GM12878 (cell line): ENCODE results near the gene SMAP1. TPM values are rescaled to one million over a fixed set of nuclear protein-coding genes. Genes with fewer than 3 reads are reported as not detected.

Experiments
- ATAC-seq: fragments of 200-7000 bp; cut with Tn5 transposase; 3 replicates; pipeline ENCODE4 v1.9.1; 2020; ENCODE audit warnings: mild to moderate bottlenecking, moderate library complexity
- BruUV-seq: library from RNA; stranded (reverse); fragments of 400-500 nt; replicated peaks from 2 replicates; lab custom pipeline; 2021; lab: Mats Ljungman, UMichigan
- CTCF ChIA-PET: fragments of 300-600 bp; sonication (Branson Sonifier 250); formaldehyde crosslinking; extraction: SDS; loops from one replicate; lab custom pipeline; 2021; ENCODE audit warnings: inconsistent platforms; lab: Yijun Ruan, JAX
- POLR2A ChIA-PET: fragments of 350-600 bp; formaldehyde crosslinking; extraction: SDS; loops from one replicate; lab custom pipeline; 2021; ENCODE audit warnings: inconsistent platforms; lab: Charles Lee
- RAD21 ChIA-PET: fragments of 300-600 bp; sonication (Branson Sonifier 250); formaldehyde crosslinking; loops from one replicate; lab custom pipeline; 2023; ENCODE audit warnings: antibody characterized with exemption; ENCODE audit not compliant: unreplicated experiment; lab: Charles Lee
- SMC1A ChIA-PET: fragments of 300-600 bp; sonication (Branson Sonifier 250); formaldehyde crosslinking; loops from one replicate; lab custom pipeline; 2023; ENCODE audit not compliant: unreplicated experiment, uncharacterized antibody; lab: Charles Lee
- DNase-seq: peaks from one replicate; pipeline ENCODE4 v3.0.0-alpha.2; 2011; ENCODE audit warnings: low read depth, low spot score
- FAIRE-seq: peaks from 3 replicates; lab custom pipeline; 2011; peaks lifted over from hg19 to GRCh38; lab: Jason Lieb, UNC
- H2AFZ ChIP-seq: 2 replicates; pipeline ENCODE4 v1.6.0; 2011; ENCODE audit warnings: low read depth, low read length, control low read depth; ENCODE audit not compliant: control insufficient read depth
- H3K27ac ChIP-seq: 2 replicates; pipeline ENCODE4 v1.5.1; 2011; ENCODE audit warnings: control low read depth; ENCODE audit not compliant: control insufficient read depth, insufficient read depth
- H3K27me3 ChIP-seq, 2 experiments: replicated peaks in 1 of 2; 2 replicates each; pipeline versions ENCODE4 v1.6.0 to v1.6.1; 2011; ENCODE audit warnings: low read length in 1 of 2; ENCODE audit not compliant: control insufficient read depth in 2 of 2, insufficient read depth in 2 of 2
- H3K36me3 ChIP-seq, 2 experiments: 2 replicates each; pipeline ENCODE4 v1.5.1; 2011; ENCODE audit warnings: low read length in 1 of 2; ENCODE audit not compliant: control insufficient read depth in 2 of 2, insufficient read depth in 2 of 2
- H3K4me1 ChIP-seq: 2 replicates; pipeline ENCODE4 v1.6.1; 2011; ENCODE audit warnings: mild to moderate bottlenecking, low read length, moderate library complexity, mixed read lengths; ENCODE audit not compliant: control insufficient read depth, insufficient read depth
- H3K4me2 ChIP-seq: 2 replicates; pipeline ENCODE4 v1.6.0; 2011; ENCODE audit warnings: control low read depth; ENCODE audit not compliant: control insufficient read depth, insufficient read depth
- H3K4me3 ChIP-seq: fragments of 200-600 bp; sonication (generic); 2 replicates; pipeline ENCODE4 v1.5.1; 2016
- H3K79me2 ChIP-seq: 2 replicates; pipeline ENCODE4 v1.6.0; 2011; ENCODE audit warnings: low read length; ENCODE audit not compliant: control insufficient read depth, insufficient read depth
- H3K9ac ChIP-seq: 2 replicates; pipeline ENCODE4 v1.8.0; 2011; ENCODE audit warnings: low read length, control low read depth, mixed read lengths; ENCODE audit not compliant: control insufficient read depth, insufficient read depth
- H3K9me3 ChIP-seq: replicated peaks from 3 replicates; pipeline ENCODE4 v1.5.1; 2011; ENCODE audit warnings: mild to moderate bottlenecking, low read length; ENCODE audit not compliant: control insufficient read depth, insufficient read depth
- H4K20me1 ChIP-seq: 2 replicates; pipeline ENCODE4 v1.6.0; 2011; ENCODE audit not compliant: control insufficient read depth, insufficient read depth
- ATF7 ChIP-seq: fragments of 450-650 bp; IDR thresholded peaks from 2 replicates; pipeline ENCODE4 v1.6.1; 2016; ENCODE audit warnings: low read depth, mild to moderate bottlenecking
- BACH1 ChIP-seq: fragments of 450-650 bp; IDR thresholded peaks from 2 replicates; pipeline ENCODE4 v1.6.1; 2017; ENCODE audit warnings: mild to moderate bottlenecking, borderline replicate concordance
- BCL11A ChIP-seq: IDR thresholded peaks from 2 replicates; pipeline ENCODE4 v1.6.1; 2011; ENCODE audit warnings: low read depth, low read length
- BHLHE40 ChIP-seq, 2 experiments: fragments of 450-650 bp in 1 of 2; IDR thresholded peaks; 2 replicates each; pipeline ENCODE4 v1.6.1; 2011 to 2017; ENCODE audit warnings: low read depth in 2 of 2, borderline replicate concordance in 1 of 2, improper control_type of control experiment in 1 of 2, low read length in 1 of 2, mild to moderate bottlenecking in 1 of 2
- BRCA1 ChIP-seq: IDR thresholded peaks from 2 replicates; pipeline ENCODE4 v1.6.1; 2011; ENCODE audit warnings: low read depth, low read length, improper control_type of control experiment
- CREM ChIP-seq: IDR thresholded peaks from 2 replicates; pipeline ENCODE4 v1.6.1; 2014; ENCODE audit warnings: antibody characterized with exemption, low read depth
- DPF2 ChIP-seq: fragments of 450-650 bp; IDR thresholded peaks from 2 replicates; pipeline ENCODE4 v1.6.1; 2017; ENCODE audit warnings: mild to moderate bottlenecking
- HDAC6 ChIP-seq: fragments of 200-600 bp; sonication (generic); IDR thresholded peaks from one replicate; pipeline ENCODE4 v1.8.0; 2017; ENCODE audit warnings: antibody characterized with exemption; ENCODE audit not compliant: unreplicated experiment
- IKZF1 ChIP-seq: fragments of 450-650 bp; conservative IDR thresholded peaks from 2 replicates; pipeline ENCODE4 v1.6.1; 2017; ENCODE audit warnings: antibody characterized with exemption, mild to moderate bottlenecking
- MLLT1 ChIP-seq: fragments of 450-650 bp; IDR thresholded peaks from 2 replicates; pipeline ENCODE4 v1.6.1; 2016; ENCODE audit warnings: mild to moderate bottlenecking
- MTA2 ChIP-seq: fragments of 450-650 bp; IDR thresholded peaks from 2 replicates; pipeline ENCODE4 v1.6.1; 2016; ENCODE audit warnings: low read depth, mild to moderate bottlenecking, moderate library complexity
- NBN ChIP-seq: fragments of 450-650 bp; IDR thresholded peaks from 2 replicates; pipeline ENCODE4 v1.6.1; 2016
- PKNOX1 ChIP-seq: fragments of 450-650 bp; IDR thresholded peaks from 2 replicates; pipeline ENCODE4 v1.6.1; 2016; ENCODE audit warnings: mild to moderate bottlenecking
- POLR2A ChIP-seq: IDR thresholded peaks from 2 replicates; pipeline ENCODE4 v1.6.1; 2011; ENCODE audit warnings: low read depth, mild to moderate bottlenecking, low read length
- RAD51 ChIP-seq: fragments of 450-650 bp; IDR thresholded peaks from 2 replicates; pipeline ENCODE4 v1.6.1; 2016; ENCODE audit warnings: moderate library complexity, mild to moderate bottlenecking, inconsistent platforms
- RELB ChIP-seq: fragments of 450-650 bp; IDR thresholded peaks from 2 replicates; pipeline ENCODE4 v1.6.1; 2017; ENCODE audit warnings: low read depth, mild to moderate bottlenecking, moderate library complexity
- REST ChIP-seq: IDR thresholded peaks from 2 replicates; pipeline ENCODE4 v1.6.1; 2012; ENCODE audit warnings: mild to moderate bottlenecking, low read depth, low read length
- SRF ChIP-seq, 2 experiments: IDR thresholded peaks; 2 replicates each; pipeline ENCODE4 v1.6.1; 2011; ENCODE audit warnings: low read depth in 2 of 2, low read length in 2 of 2, mild to moderate bottlenecking in 1 of 2, moderate library complexity in 1 of 2
- WGBS: methylation state at CpG from one replicate; pipeline ENCODE4 v1.1.6; 2016; ENCODE audit warnings: low lambda C conversion rate; ENCODE audit not compliant: insufficient replicate concordance, insufficient coverage; ENCODE audit errors: missing lambda C conversion rate; 5-methylcytosine and 5-hydroxymethylcytosine counted together
- in situ Hi-C: fragments of 300-500 bp; cut with MboI; formaldehyde crosslinking; loops from 9 replicates; pipeline ENCODE4 v1.14.3; 2018; ENCODE audit warnings: mixed read lengths
- intact Hi-C: fragments of 100-400 bp; cut with micrococcal nuclease; formaldehyde crosslinking; loops from one replicate; pipeline ENCODE4 v1.14.2; 2022; ENCODE audit not compliant: unreplicated experiment
- polyA plus RNA-seq, 11 experiments: library from polyadenylated mRNA; depleted of rRNA in 4 of 11; unstranded in 6 of 11; stranded (reverse) in 5 of 11; fragments of >200 nt; fragmentation: Nextera tagmentation in 4 of 11; fragmentation: Illumina TruSeq in 1 of 11; extraction: Ambion mirVana in 4 of 11; extraction: Trizol in 1 of 11; gene quantifications; 1 replicate in 1 of 11; 2 replicates in 10 of 11; pipeline versions ENCODE4 v1.2.1 to v1.2.3, GENCODE V29; 2011 to 2016; ENCODE audit warnings: inconsistent platforms in 2 of 11, missing spikeins in 2 of 11, low read depth in 1 of 11
- total RNA-seq, 4 experiments: library from RNA; depleted of rRNA in 3 of 4; stranded (reverse); fragments of >200 nt in 3 of 4; fragmentation: Illumina TruSeq in 1 of 4; extraction: Trizol in 1 of 4; gene quantifications; 2 replicates each; pipeline versions ENCODE4 v1.2.1 to v1.2.3, GENCODE V29; 2013 to 2021

The SMAP1 gene
- total and polyA plus RNA-seq, 10 of the 15 experiments (the other 5 are each of a cell fraction or from before 2014, with no cell fraction given), result 13.7 to 33.9 (median 25.3) TPM

GRCh38 chr6:70657706-70658105 is 10.0 kb upstream of the SMAP1 start:
- no peaks in the 10 kb centered on the region for H4K20me1 ChIP-seq
- H3K9ac ChIP-seq, result no peak overlapping the region
- CTCF ChIA-PET, result interaction anchor here (1.1 to 2.2 kb wide), 3 partner anchors 27 to 137 kb away, joined by 3 to 4 read pairs (median 3); no protein-coding TSS in a partner anchor
- intact Hi-C loops, result no loop called here
- H3K27me3 ChIP-seq, result no peaks in the 10 kb centered on the region
- H3K9me3 ChIP-seq, result no peaks in the 10 kb centered on the region
- peak; percentile 95 for ATAC-seq
- 20% methylated on average over 3 of the region's 3 CpGs for WGBS
- no peak overlapping the region for H3K27ac ChIP-seq
- FAIRE-seq, result no peak
- in situ Hi-C loops, result no loop called here
- H3K4me1 ChIP-seq, result no peaks in the 10 kb centered on the region; the same call in 1 of the 2 replicates
- H3K79me2 ChIP-seq, result no peaks in the 10 kb centered on the region
- BruUV-seq, result no TSS peak
- no peaks in the 10 kb centered on the region for H3K36me3 ChIP-seq
- POLR2A ChIA-PET, result interaction anchor here (0.6 kb wide), 1 partner anchor 15 kb away, joined by 3 read pairs; no protein-coding TSS in a partner anchor
- no peak overlapping the region for H3K4me3 ChIP-seq
- no peak overlapping the region; the same call in 1 of the 2 replicates for H2AFZ ChIP-seq
- SMC1A ChIA-PET, result interaction anchor here (3.1 kb wide), 1 partner anchor 9 kb away, joined by 15 read pairs; the partner anchor contains the start of gene SMAP1
- peak; percentile 37 for DNase-seq
- RAD21 ChIA-PET, result interaction anchor here (1.8 kb wide), 1 partner anchor 12 kb away, joined by 3 read pairs; no protein-coding TSS in a partner anchor
- no peak overlapping the region for H3K4me2 ChIP-seq
- TF ChIP-seq POLR2A (no peak), BACH1 (no peak), CREM (no peak), MTA2 (peak; percentile 17; the same call in 1 of the 2 replicates), MLLT1 (0 out of 2 replicates have a peak, but pooled peaks have one; percentile 28), IKZF1 (peak; percentile 60), RAD51 (peak; percentile 71), DPF2 (peak; percentile 34; the same call in 1 of the 2 replicates), HDAC6 (no peak), ATF7 (0 out of 2 replicates have a peak, but pooled peaks have one; percentile 11), RELB (peak; percentile 68; the same call in 1 of the 2 replicates), BHLHE40 (IDR thresholded peaks at IDR 0.05; ENCODE audit: borderline replicate concordance in 1 of 2, low read depth in 2 of 2, low read length in 1 of 2) (peak in 1 of 2 experiments; percentile 54; a peak in 1 of 4 replicates), NBN (0 out of 2 replicates have a peak, but pooled peaks have one; percentile 32), REST (no peak), BCL11A (no peak), PKNOX1 (peak; percentile 21; the same call in 1 of the 2 replicates), SRF (IDR thresholded peaks at IDR 0.05; ENCODE audit: low read depth in 2 of 2, low read length in 2 of 2) (peak in 1 of 2 experiments; percentile 81; a peak in 2 of 4 replicates), BRCA1 (no peak)
